CD14-positive monocyte (primary cell): ENCODE data around the gene OR6M1. TPM values are rescaled to one million over a fixed set of nuclear protein-coding genes. Genes with fewer than 3 reads are reported as not detected.

Experiments used
- DNase-seq, 3 donors: peaks; one replicate each; pipeline ENCODE4 v3.0.0-alpha.2; 2011 to 2022
- H2AFZ ChIP-seq: 2 replicates; pipeline ENCODE4 v1.6.0; 2012; ENCODE audit warnings: mild to moderate bottlenecking, low read depth, low read length, inconsistent platforms; ENCODE audit not compliant: insufficient read depth, poor library complexity, severe bottlenecking
- H3K27ac ChIP-seq, 2 donors: 1 replicate in 1 of 2; 2 replicates in 1 of 2; pipeline ENCODE4 v1.5.1; 2012 to 2013; ENCODE audit warnings: low read length in 2 of 2, control low read depth in 1 of 2, inconsistent platforms in 1 of 2, low read depth in 1 of 2, mild to moderate bottlenecking in 1 of 2
- H3K27me3 ChIP-seq, 2 donors: one replicate each; pipeline versions ENCODE4 v1.6.0 to v1.6.1; 2011 to 2013; ENCODE audit warnings: low read length in 2 of 2; ENCODE audit not compliant: control insufficient read depth in 2 of 2, insufficient read depth in 2 of 2
- H3K36me3 ChIP-seq, 2 donors: replicated peaks in 1 of 2; 1 replicate in 1 of 2; 2 replicates in 1 of 2; pipeline versions ENCODE4 v1.5.1 to v1.6.1; 2012 to 2013; ENCODE audit warnings: low read length in 2 of 2, control low read depth in 1 of 2, inconsistent platforms in 1 of 2, mild to moderate bottlenecking in 1 of 2; ENCODE audit not compliant: insufficient read depth in 2 of 2, control insufficient read depth in 1 of 2
- H3K4me1 ChIP-seq, 2 donors: 1 replicate in 1 of 2; 2 replicates in 1 of 2; pipeline versions ENCODE4 v1.5.1 to v1.6.1; 2012 to 2013; ENCODE audit warnings: low read length in 2 of 2, control low read depth in 1 of 2, inconsistent platforms in 1 of 2, mild to moderate bottlenecking in 1 of 2, moderate library complexity in 1 of 2; ENCODE audit not compliant: insufficient read depth in 2 of 2, control insufficient read depth in 1 of 2
- H3K4me2 ChIP-seq: replicated peaks from 2 replicates; pipeline ENCODE3; 2012; ENCODE audit warnings: low read length, moderate library complexity, mild to moderate bottlenecking; ENCODE audit not compliant: poor library complexity, severe bottlenecking; ENCODE audit errors: extremely low read depth
- H3K4me3 ChIP-seq, 3 experiments: fragments of 200-600 bp in 1 of 3; sonication (generic) in 1 of 3; replicated peaks in 1 of 3; 1 replicate in 2 of 3; 2 replicates in 1 of 3; pipeline ENCODE4 v1.5.1; 2011 to 2013; ENCODE audit warnings: low read length in 3 of 3, mild to moderate bottlenecking in 3 of 3, control low read depth in 2 of 3, low read depth in 2 of 3, inconsistent platforms in 1 of 3, moderate library complexity in 1 of 3
- H3K79me2 ChIP-seq: 2 replicates; pipeline ENCODE4 v1.6.0; 2012; ENCODE audit warnings: mild to moderate bottlenecking, control low read depth, inconsistent platforms, low read length, moderate library complexity; ENCODE audit not compliant: insufficient read depth
- H3K9ac ChIP-seq: 2 replicates; pipeline ENCODE4 v1.6.0; 2017; ENCODE audit warnings: low read length, mild to moderate bottlenecking; ENCODE audit not compliant: insufficient read depth, poor library complexity, severe bottlenecking
- H3K9me3 ChIP-seq, 2 donors: replicated peaks in 1 of 2; 1 replicate in 1 of 2; 2 replicates in 1 of 2; pipeline versions ENCODE4 v1.5.1 to v1.6.1; 2012 to 2013; ENCODE audit warnings: low read length in 2 of 2, control low read depth in 1 of 2; ENCODE audit not compliant: control insufficient read depth in 1 of 2, insufficient read depth in 1 of 2
- H4K20me1 ChIP-seq: 2 replicates; pipeline ENCODE4 v1.6.0; 2012; ENCODE audit warnings: mild to moderate bottlenecking, low read length, control low read depth, moderate library complexity; ENCODE audit not compliant: insufficient read depth
- H3K27ac Mint-ChIP-seq, 7 donors: one replicate each; pipeline ENCODE4 v1.8.0; 2020; ENCODE audit warnings: mild to moderate bottlenecking in 7 of 7, mixed read lengths in 7 of 7, moderate library complexity in 6 of 7, inconsistent platforms in 2 of 7
- H3K27me3 Mint-ChIP-seq, 3 donors: one replicate each; pipeline ENCODE4 v1.8.0; 2021 to 2022; ENCODE audit warnings: low read depth in 3 of 3, mild to moderate bottlenecking in 3 of 3, mixed read lengths in 3 of 3, moderate library complexity in 3 of 3, inconsistent platforms in 1 of 3
- H3K36me3 Mint-ChIP-seq, 2 donors: one replicate each; pipeline ENCODE4 v1.8.0; 2020; ENCODE audit warnings: mixed read lengths in 2 of 2, inconsistent platforms in 1 of 2, mild to moderate bottlenecking in 1 of 2
- H3K4me1 Mint-ChIP-seq: one replicate; pipeline ENCODE4 v1.8.0; 2020; ENCODE audit warnings: mild to moderate bottlenecking, mixed read lengths
- H3K4me3 Mint-ChIP-seq, 2 donors: one replicate each; pipeline ENCODE4 v1.8.0; 2020; ENCODE audit warnings: mild to moderate bottlenecking in 2 of 2, mixed read lengths in 2 of 2, moderate library complexity in 1 of 2
- H3K9me3 Mint-ChIP-seq, 7 donors: one replicate each; pipeline ENCODE4 v1.8.0; 2020 to 2022; ENCODE audit warnings: mixed read lengths in 7 of 7, mild to moderate bottlenecking in 6 of 7, moderate library complexity in 6 of 7, inconsistent platforms in 2 of 7
- CTCF ChIP-seq: fragments of 200-600 bp; IDR thresholded peaks from one replicate; pipeline ENCODE4 v1.8.0; 2022; ENCODE audit warnings: antibody characterized with exemption, mild to moderate bottlenecking
- WGBS: methylation state at CpG from one replicate; pipeline ENCODE4 v1.1.5; 2013; ENCODE audit warnings: missing lambda C conversion rate; ENCODE audit not compliant: insufficient coverage; 5-methylcytosine and 5-hydroxymethylcytosine counted together
- intact Hi-C, 2 donors: fragments of 100-400 bp; cut with micrococcal nuclease; formaldehyde crosslinking; loops; one replicate each; pipeline versions ENCODE4 v1.15.0 to v1.15.1; 2023
- polyA plus RNA-seq, 3 donors: library from polyadenylated mRNA; depleted of rRNA in 1 of 3; unstranded in 2 of 3; stranded (reverse) in 1 of 3; fragments of 300-500 nt in 2 of 3; fragments of >200 nt in 1 of 3; fragmentation: Illumina TruSeq in 2 of 3; gene quantifications; 1 replicate in 2 of 3; 2 replicates in 1 of 3; pipeline ENCODE4 v1.2.3, GENCODE V29; 2012 to 2021

OR6M1 gene
- polyA plus RNA-seq, 3 donors, result not detected

GRCh38 chr11:123762422-123762821 lies 43.7 kb downstream of the OR6M1 start:
- Histone ChIP-seq H3K9ac (no peak overlapping the region), H3K4me1 (no peaks in the 10 kb centered on the region), H4K20me1 (no peaks in the 10 kb centered on the region), H2AFZ (no peak overlapping the region), H3K27ac (no peak overlapping the region), H3K9me3 (peaks cover 7 to 17% of the 10 kb centered on the region in 2 donors), H3K4me2 (no peak overlapping the region), H3K36me3 (no peaks in the 10 kb centered on the region), H3K27me3 (no peaks in the 10 kb centered on the region), H3K4me3 (no peak overlapping the region), H3K79me2 (no peaks in the 10 kb centered on the region)
- DNase-seq, result no peak
- H3K9me3 Mint-ChIP-seq, result peaks cover 7 to 16% (median 10%) of the 10 kb centered on the region in 7 donors
- H3K4me3 Mint-ChIP-seq, result no peak overlapping the region
- H3K4me1 Mint-ChIP-seq, result no peaks in the 10 kb centered on the region
- no peak overlapping the region for H3K27ac Mint-ChIP-seq
- H3K27me3 Mint-ChIP-seq, result peaks cover 0 to 9% (median 2%) of the 10 kb centered on the region in 3 donors
- no peaks in the 10 kb centered on the region for H3K36me3 Mint-ChIP-seq
- TF ChIP-seq CTCF, result no peak
- intact Hi-C loops, result no loop called here

GRCh38 chr11:123760894-123761293 lies 45.3 kb downstream of the OR6M1 start:
- no peak overlapping the region for H3K4me3 ChIP-seq
- H3K9me3 ChIP-seq, result peaks cover 7 to 17% of the 10 kb centered on the region in 2 donors
- DNase-seq, result no peak
- WGBS, result no CpG with 5 or more reads among the region's 1 CpG
- no peaks in the 10 kb centered on the region for H3K4me1 ChIP-seq
- no peaks in the 10 kb centered on the region for H3K36me3 ChIP-seq
- Mint-ChIP-seq H3K4me3 (no peak overlapping the region), H3K36me3 (no peaks in the 10 kb centered on the region), H3K4me1 (no peaks in the 10 kb centered on the region), H3K9me3 (peaks cover 7 to 16% (median 10%) of the 10 kb centered on the region in 7 donors), H3K27me3 (peaks cover 0 to 9% (median 2%) of the 10 kb centered on the region in 3 donors), H3K27ac (no peak overlapping the region)
- no peaks in the 10 kb centered on the region for H3K79me2 ChIP-seq
- TF ChIP-seq CTCF, result no peak
- no peak overlapping the region for H3K4me2 ChIP-seq
- H4K20me1 ChIP-seq, result no peaks in the 10 kb centered on the region
- H2AFZ ChIP-seq, result no peak overlapping the region
- no peak overlapping the region for H3K9ac ChIP-seq
- no peak overlapping the region for H3K27ac ChIP-seq
- intact Hi-C loops, result no loop called here
- H3K27me3 ChIP-seq, result no peaks in the 10 kb centered on the region
